Measurements from ENCODE around the gene RERE.

Gene RERE

GRCh38 chr1:8423692-8424538 is 393.5 kb downstream of the RERE start:
- peak; percentile 87 for DNase-seq (ENCODE audit: low spot score)

DNA sequence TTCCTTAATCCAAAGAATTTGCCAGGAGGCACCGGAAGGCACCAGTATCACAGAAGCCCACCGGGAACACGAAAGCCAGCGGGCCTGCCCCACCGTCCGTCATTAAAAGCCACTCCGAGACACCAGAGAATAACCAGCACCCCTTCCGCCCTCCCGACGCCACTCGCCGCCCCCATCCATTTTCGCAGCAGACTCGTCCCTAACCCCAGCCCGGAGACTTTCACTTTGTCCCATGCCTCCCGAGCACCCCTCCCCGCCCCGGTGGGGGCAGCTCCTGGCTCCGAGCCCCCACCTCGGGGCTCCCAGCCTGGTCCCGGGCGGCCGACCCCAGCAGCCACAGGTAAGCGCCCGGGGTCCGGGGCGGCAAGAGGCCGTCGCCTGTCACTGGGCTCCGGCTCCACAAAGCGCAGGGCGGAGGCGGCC is 394.2 kb downstream of the RERE start:
- DNase-seq (ENCODE audit: low spot score): no peak

DNA sequence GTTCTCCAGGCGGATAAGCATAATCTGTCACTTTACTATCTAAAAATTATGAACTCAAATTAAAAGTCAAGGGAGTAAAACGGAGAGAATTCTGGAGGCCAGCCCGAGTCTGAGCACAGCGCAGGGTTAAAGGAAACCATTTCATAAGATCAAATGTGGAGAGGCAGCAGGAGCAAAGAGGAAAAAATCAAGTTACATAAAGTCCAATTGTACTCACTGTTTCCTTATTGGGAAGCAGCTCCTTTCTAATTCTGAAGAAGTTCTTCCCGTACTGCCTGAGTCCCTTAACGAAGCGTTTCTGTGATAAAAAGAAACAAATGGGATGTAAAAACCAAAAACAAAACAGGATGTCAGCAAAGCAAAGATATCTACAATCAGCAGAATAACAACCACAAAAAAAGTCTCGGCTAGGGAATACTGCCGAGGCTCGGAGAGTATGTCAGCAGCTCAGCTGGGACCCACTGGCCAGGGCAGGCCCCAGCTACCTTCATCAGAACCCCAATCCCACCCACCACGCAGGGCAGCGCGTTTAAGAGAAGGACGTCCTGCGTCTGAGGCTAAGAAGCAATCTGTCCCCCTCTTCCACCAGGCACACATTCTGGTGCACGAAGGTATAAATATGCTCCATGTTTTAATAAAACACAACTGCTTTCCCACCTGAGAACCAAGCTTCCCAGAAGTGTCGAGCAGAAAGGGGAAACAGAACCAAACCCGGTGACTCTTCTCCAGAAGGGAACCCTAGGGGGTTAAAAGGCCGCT is 394.8 kb downstream of the RERE start:
- no peak for DNase-seq (ENCODE audit: low spot score)

DNA sequence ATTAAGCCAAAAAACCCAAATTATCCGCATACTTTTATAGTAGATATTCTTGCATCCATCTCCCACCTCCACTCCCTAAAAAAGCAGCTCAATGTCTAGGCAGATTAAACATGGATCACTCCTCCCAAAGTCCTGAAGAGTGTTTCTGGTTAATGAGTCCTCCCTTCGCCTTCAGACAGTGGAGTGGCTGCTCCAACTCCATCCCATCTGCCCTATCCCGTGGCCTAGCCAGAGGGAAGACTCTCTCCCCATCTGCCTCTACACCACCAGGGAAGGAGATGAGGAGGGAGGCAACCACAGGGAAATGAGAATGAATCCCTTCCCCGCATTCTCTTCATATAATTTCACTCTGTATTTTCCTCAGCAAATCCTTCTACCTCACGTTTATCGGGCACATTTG is 395.7 kb downstream of the RERE start:
- no peak for DNase-seq (ENCODE audit: low spot score)

GRCh38 chr1:8420318-8420717 is 397.1 kb downstream of the RERE start:
- DNase-seq (ENCODE audit: low spot score): no peak

- no peak for DNase-seq (ENCODE audit: low spot score)
Measured at GRCh38 chr1:8419861-8420260, 397.6 kb downstream of the RERE start.

- no peak for DNase-seq (ENCODE audit: low spot score)
Measured at GRCh38 chr1:8419172-8419571, 398.3 kb downstream of the RERE start.

DNA sequence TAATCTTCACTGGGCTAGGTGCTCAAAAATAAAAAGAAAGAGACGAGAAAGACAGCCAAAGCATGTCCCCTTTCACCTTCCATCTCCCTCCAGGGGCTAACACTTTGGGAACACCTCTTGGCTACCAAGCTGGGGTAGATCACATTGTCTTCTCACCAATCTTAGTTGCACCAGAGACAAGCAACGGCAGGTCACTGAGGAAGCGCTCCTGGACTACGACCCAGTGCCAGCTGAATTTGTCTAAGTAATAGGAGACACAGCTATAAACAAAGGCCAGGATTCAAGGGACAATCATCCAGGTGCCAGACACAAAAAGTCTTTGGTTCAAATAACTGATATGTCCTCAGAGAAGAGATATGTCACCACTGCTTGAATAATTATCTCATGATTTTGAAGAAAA is 399.1 kb downstream of the RERE start:
- no peak for DNase-seq (ENCODE audit: low spot score)

GRCh38 chr1:8417625-8418024 is 399.8 kb downstream of the RERE start:
- no peak for DNase-seq (ENCODE audit: low spot score)

DNA sequence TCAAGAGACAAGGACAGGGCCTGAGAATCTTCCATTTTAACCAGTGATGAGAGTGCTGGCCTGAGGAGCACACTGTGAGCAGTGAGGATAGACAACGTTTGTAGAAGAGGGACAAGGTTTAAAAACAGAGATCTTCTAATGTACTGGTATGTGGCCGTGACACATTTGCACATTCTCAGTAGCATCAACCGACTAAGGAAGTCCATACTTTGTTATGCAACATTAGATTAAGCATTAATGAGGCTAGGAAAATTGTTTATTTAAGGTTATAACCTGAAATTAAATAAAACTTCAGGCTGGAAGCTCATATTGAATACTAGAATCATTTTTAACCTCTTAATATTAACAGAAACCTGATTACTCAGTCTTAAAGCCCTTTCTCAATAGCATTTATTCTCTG is 400.6 kb downstream of the RERE start:
- DNase-seq (ENCODE audit: low spot score): no peak

- DNase-seq (ENCODE audit: low spot score): no peak
Measured at GRCh38 chr1:8415526-8416278, 401.7 kb downstream of the RERE start.

DNA sequence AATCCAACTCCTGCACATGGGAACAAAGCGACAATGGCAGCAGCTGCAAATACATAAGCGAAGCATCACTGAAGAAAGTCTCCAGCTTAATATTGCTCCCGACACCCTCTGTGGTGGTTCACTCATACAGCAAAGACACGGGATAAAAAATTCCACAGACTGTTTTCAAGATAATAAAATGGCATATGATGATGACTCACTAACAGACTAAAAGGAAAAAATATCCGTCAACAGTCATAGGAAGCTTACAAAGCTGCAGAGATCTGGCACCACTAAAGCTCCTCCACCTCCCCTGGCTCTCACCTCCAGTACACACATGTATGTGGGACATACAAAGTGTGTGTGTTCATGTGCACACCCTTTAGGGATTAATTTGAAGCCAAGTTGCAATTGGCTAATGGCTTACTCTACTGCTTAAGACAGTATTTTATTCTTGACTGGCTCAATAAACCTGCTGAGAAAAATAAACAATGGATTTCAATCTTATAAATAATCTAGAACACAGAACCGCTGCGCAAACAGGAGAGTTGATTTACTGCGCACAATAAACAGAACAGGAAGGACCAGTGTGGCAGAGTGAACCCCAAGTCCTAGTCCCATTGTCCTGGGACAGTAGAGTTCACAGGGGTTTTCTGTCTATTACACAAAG is 405.1 kb downstream of the RERE start:
- no peak for DNase-seq (ENCODE audit: low spot score)

GRCh38 chr1:8411803-8412182 is 405.6 kb downstream of the RERE start:
- no peak for DNase-seq (ENCODE audit: low spot score)

DNA sequence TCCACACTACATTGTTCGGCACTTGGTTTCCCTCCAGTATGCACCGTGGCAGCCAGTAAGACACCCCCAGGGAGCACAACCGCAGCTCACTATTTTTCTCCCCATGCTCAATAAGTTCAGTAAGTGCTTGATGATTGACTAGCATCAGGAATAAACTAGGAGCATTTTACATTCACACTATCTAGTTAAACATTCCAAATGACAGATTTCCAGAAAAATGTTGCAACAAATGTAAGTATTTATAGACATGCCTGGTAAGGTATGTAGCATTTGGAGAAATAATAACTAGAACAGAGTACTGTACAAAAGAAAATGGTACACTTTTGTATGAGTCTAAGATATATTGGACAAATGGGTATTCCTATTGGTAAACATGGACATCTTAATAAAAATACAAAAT is 406.6 kb downstream of the RERE start:
- no peak for DNase-seq (ENCODE audit: low spot score)

- DNase-seq (ENCODE audit: low spot score): no peak
Measured at GRCh38 chr1:8409606-8410005, 407.8 kb downstream of the RERE start.

DNA sequence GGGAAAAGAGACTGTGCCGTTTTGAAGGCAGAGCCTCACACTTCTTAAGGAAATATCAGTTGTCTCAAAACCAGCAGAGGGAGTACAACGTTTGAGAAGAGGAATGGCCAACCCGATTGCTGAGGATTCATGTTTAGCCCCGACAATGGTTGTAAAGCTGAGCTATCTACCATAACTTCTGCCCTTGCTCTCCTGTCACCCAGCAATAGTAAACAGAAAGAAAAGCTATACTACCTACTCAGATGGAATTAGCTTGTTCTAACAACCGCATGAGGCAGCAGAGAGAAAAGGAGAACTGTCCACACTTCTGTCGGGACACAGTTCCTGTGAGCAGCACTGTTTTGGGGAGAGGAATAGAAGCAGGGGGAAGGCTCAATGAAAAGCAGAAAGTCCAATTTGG is 408.3 kb downstream of the RERE start:
- peak; percentile 34 for DNase-seq (ENCODE audit: low spot score)

GRCh38 chr1:8408151-8408839 is 409.1 kb downstream of the RERE start:
- no peak for DNase-seq (ENCODE audit: low spot score)

GRCh38 chr1:8407652-8408051 is 409.8 kb downstream of the RERE start:
- no peak for DNase-seq (ENCODE audit: low spot score)

DNA sequence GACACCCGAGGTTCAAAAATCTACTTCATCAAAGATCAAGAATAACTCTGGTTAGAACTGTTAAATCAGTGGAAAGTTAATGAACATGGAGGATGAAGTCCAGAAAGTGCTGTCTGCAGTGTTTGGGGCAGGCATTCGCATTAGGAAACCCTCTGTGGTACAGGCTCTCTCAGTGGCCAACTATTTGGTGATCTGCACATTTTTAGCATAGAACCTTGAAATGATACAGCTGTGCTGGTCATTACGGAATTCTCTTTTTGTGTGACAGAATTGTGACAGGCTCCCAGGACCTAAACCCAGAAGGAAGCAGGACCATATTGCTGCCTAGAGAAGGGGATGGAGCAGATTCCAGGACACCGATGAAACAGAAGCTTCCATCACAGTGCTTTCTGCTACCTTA is 410.5 kb downstream of the RERE start:
- DNase-seq (ENCODE audit: low spot score): no peak

- DNase-seq (ENCODE audit: low spot score): no peak
Measured at GRCh38 chr1:8406011-8406410, 411.4 kb downstream of the RERE start.

All from iPS-NIHi11 (cell line).